ENCODE results near the gene TMEM100.

TMEM100 gene

GRCh38 chr17:55722742-55723487, at the start of gene TMEM100:
Gene TMEM100 (minus strand): TSS chr17:55722864. CDS start chr17:55721070, 1,794 bp downstream.
- Mint-ChIP-seq H3K36me3 (ENCODE audit: low read depth) (no peaks in the 10 kb centered on the region), H3K9me3 (no peaks in the 10 kb centered on the region), H3K4me1 (ENCODE audit: low read depth) (no peaks in the 10 kb centered on the region), H3K27ac (no peak within 1 kb of the TSS), H3K4me3 (no peak within 1 kb of the TSS), H3K27me3 (ENCODE audit: low read depth) (peaks cover 54% of the 10 kb centered on the region)
- DNase-seq (ENCODE audit: low spot score) = no peak

- Mint-ChIP-seq H3K27ac (no peak overlapping the region), H3K4me3 (no peak overlapping the region), H3K4me1 (ENCODE audit: low read depth) (no peaks in the 10 kb centered on the region), H3K27me3 (ENCODE audit: low read depth) (no peaks in the 10 kb centered on the region), H3K9me3 (no peaks in the 10 kb centered on the region), H3K36me3 (ENCODE audit: low read depth) (peaks cover 2% of the 10 kb centered on the region)
- no peak for DNase-seq (ENCODE audit: low spot score)
These were observed 49.4 kb upstream of the TMEM100 start for GRCh38 chr17:55772086-55772485.

GRCh38 chr17:55770196-55770870, 47.7 kb upstream of the TMEM100 start:
- H3K27ac Mint-ChIP-seq = no peak overlapping the region

GRCh38 chr17:55769625-55770000, 46.9 kb upstream of the TMEM100 start:
- DNase-seq (ENCODE audit: low spot score) = no peak
- Mint-ChIP-seq H3K4me3 (no peak overlapping the region), H3K4me1 (ENCODE audit: low read depth) (no peaks in the 10 kb centered on the region), H3K27me3 (ENCODE audit: low read depth) (no peaks in the 10 kb centered on the region), H3K36me3 (ENCODE audit: low read depth) (no peaks in the 10 kb centered on the region), H3K27ac (no peak overlapping the region), H3K9me3 (no peaks in the 10 kb centered on the region)

More at GRCh38 chr17:55770196-55770870, 47.7 kb upstream of the TMEM100 start:
- H3K36me3 Mint-ChIP-seq (ENCODE audit: low read depth) = no peaks in the 10 kb centered on the region
- no peaks in the 10 kb centered on the region for H3K27me3 Mint-ChIP-seq (ENCODE audit: low read depth)
- H3K4me3 Mint-ChIP-seq = no peak overlapping the region
- no peaks in the 10 kb centered on the region for H3K4me1 Mint-ChIP-seq (ENCODE audit: low read depth)
- H3K9me3 Mint-ChIP-seq = no peaks in the 10 kb centered on the region
- no peak for DNase-seq (ENCODE audit: low spot score)

- H3K27me3 Mint-ChIP-seq (ENCODE audit: low read depth) = no peaks in the 10 kb centered on the region
- no peaks in the 10 kb centered on the region for H3K36me3 Mint-ChIP-seq (ENCODE audit: low read depth)
- no peaks in the 10 kb centered on the region for H3K4me1 Mint-ChIP-seq (ENCODE audit: low read depth)
- DNase-seq (ENCODE audit: low spot score) = no peak
- no peaks in the 10 kb centered on the region for H3K9me3 Mint-ChIP-seq
- H3K27ac Mint-ChIP-seq = no peak overlapping the region
- no peak overlapping the region for H3K4me3 Mint-ChIP-seq
These were observed 46.4 kb upstream of the TMEM100 start for GRCh38 chr17:55768936-55769624.

- H3K27me3 Mint-ChIP-seq (ENCODE audit: low read depth) = no peaks in the 10 kb centered on the region
- no peaks in the 10 kb centered on the region for H3K9me3 Mint-ChIP-seq
- no peak overlapping the region for H3K4me3 Mint-ChIP-seq
- H3K27ac Mint-ChIP-seq = no peak overlapping the region
- no peaks in the 10 kb centered on the region for H3K4me1 Mint-ChIP-seq (ENCODE audit: low read depth)
- H3K36me3 Mint-ChIP-seq (ENCODE audit: low read depth) = no peaks in the 10 kb centered on the region
- DNase-seq (ENCODE audit: low spot score) = no peak
These were observed 42.8 kb upstream of the TMEM100 start for GRCh38 chr17:55765472-55765871.

GRCh38 chr17:55764610-55765009, 41.9 kb upstream of the TMEM100 start:
- H3K4me1 Mint-ChIP-seq (ENCODE audit: low read depth) = no peaks in the 10 kb centered on the region
- H3K36me3 Mint-ChIP-seq (ENCODE audit: low read depth) = no peaks in the 10 kb centered on the region
- DNase-seq (ENCODE audit: low spot score) = no peak
- H3K4me3 Mint-ChIP-seq = no peak overlapping the region
- no peaks in the 10 kb centered on the region for H3K9me3 Mint-ChIP-seq
- H3K27me3 Mint-ChIP-seq (ENCODE audit: low read depth) = no peaks in the 10 kb centered on the region
- no peak overlapping the region for H3K27ac Mint-ChIP-seq

GRCh38 chr17:55763856-55764255, 41.2 kb upstream of the TMEM100 start:
- Mint-ChIP-seq H3K36me3 (ENCODE audit: low read depth) (no peaks in the 10 kb centered on the region), H3K4me1 (ENCODE audit: low read depth) (no peaks in the 10 kb centered on the region), H3K4me3 (no peak overlapping the region), H3K27me3 (ENCODE audit: low read depth) (no peaks in the 10 kb centered on the region), H3K9me3 (no peaks in the 10 kb centered on the region), H3K27ac (no peak overlapping the region)
- DNase-seq (ENCODE audit: low spot score) = no peak

GRCh38 chr17:55762086-55762858, 39.6 kb upstream of the TMEM100 start:
- no peaks in the 10 kb centered on the region for H3K36me3 Mint-ChIP-seq (ENCODE audit: low read depth)
- no peak for DNase-seq (ENCODE audit: low spot score)
- no peak overlapping the region for H3K27ac Mint-ChIP-seq
- no peaks in the 10 kb centered on the region for H3K4me1 Mint-ChIP-seq (ENCODE audit: low read depth)
- H3K4me3 Mint-ChIP-seq = no peak overlapping the region
- no peaks in the 10 kb centered on the region for H3K9me3 Mint-ChIP-seq
- no peaks in the 10 kb centered on the region for H3K27me3 Mint-ChIP-seq (ENCODE audit: low read depth)

GRCh38 chr17:55760643-55761355, 38.1 kb upstream of the TMEM100 start:
- Mint-ChIP-seq H3K27me3 (ENCODE audit: low read depth) (no peaks in the 10 kb centered on the region), H3K4me1 (ENCODE audit: low read depth) (no peaks in the 10 kb centered on the region), H3K27ac (no peak overlapping the region), H3K36me3 (ENCODE audit: low read depth) (no peaks in the 10 kb centered on the region), H3K9me3 (no peaks in the 10 kb centered on the region), H3K4me3 (no peak overlapping the region)
- no peak for DNase-seq (ENCODE audit: low spot score)

GRCh38 chr17:55758171-55758570, 35.5 kb upstream of the TMEM100 start:
- Mint-ChIP-seq H3K9me3 (no peaks in the 10 kb centered on the region), H3K4me1 (ENCODE audit: low read depth) (no peaks in the 10 kb centered on the region), H3K27me3 (ENCODE audit: low read depth) (no peaks in the 10 kb centered on the region), H3K36me3 (ENCODE audit: low read depth) (no peaks in the 10 kb centered on the region), H3K27ac (no peak overlapping the region), H3K4me3 (no peak overlapping the region)
- no peak for DNase-seq (ENCODE audit: low spot score)

GRCh38 chr17:55757659-55758058, 35.0 kb upstream of the TMEM100 start:
- Mint-ChIP-seq H3K4me1 (ENCODE audit: low read depth) (no peaks in the 10 kb centered on the region), H3K4me3 (no peak overlapping the region), H3K27ac (no peak overlapping the region), H3K27me3 (ENCODE audit: low read depth) (no peaks in the 10 kb centered on the region), H3K9me3 (no peaks in the 10 kb centered on the region), H3K36me3 (ENCODE audit: low read depth) (no peaks in the 10 kb centered on the region)
- DNase-seq (ENCODE audit: low spot score) = no peak

- Mint-ChIP-seq H3K4me3 (no peak overlapping the region), H3K36me3 (ENCODE audit: low read depth) (no peaks in the 10 kb centered on the region), H3K27ac (no peak overlapping the region), H3K9me3 (no peaks in the 10 kb centered on the region), H3K27me3 (ENCODE audit: low read depth) (no peaks in the 10 kb centered on the region), H3K4me1 (ENCODE audit: low read depth) (peaks cover 2% of the 10 kb centered on the region)
- no peak for DNase-seq (ENCODE audit: low spot score)
These were observed 34.0 kb upstream of the TMEM100 start for GRCh38 chr17:55756689-55757088.

Data from T-helper 2 cell treated with Interferon-gamma antibody and Interleukin-4, amounts not matched to agents 5 μg/mL and 100 μg/mL, for 36 hours (primary cell).